Trophoblast cell (in vitro differentiated cells and primary cell): Measurements from ENCODE around the gene TRIM50.

Experiments used
- DNase-seq, 2 donors: peaks; one replicate each; pipeline ENCODE4 v3.0.0-alpha.2; 2016
- H2AFZ ChIP-seq: 2 replicates; pipeline ENCODE4 v1.6.1; 2013; ENCODE audit warnings: low read length, moderate library complexity, mild to moderate bottlenecking; ENCODE audit not compliant: insufficient read depth, poor library complexity
- H2AK5ac ChIP-seq: 2 replicates; pipeline ENCODE4 v1.6.1; 2013; ENCODE audit warnings: mild to moderate bottlenecking, low read length
- H2BK120ac ChIP-seq: 2 replicates; pipeline ENCODE4 v1.6.1; 2013; ENCODE audit warnings: low read length, mild to moderate bottlenecking, moderate library complexity; ENCODE audit not compliant: insufficient read depth, poor library complexity
- H2BK12ac ChIP-seq: 2 replicates; pipeline ENCODE4 v1.6.1; 2013; ENCODE audit warnings: mild to moderate bottlenecking, low read length, moderate library complexity
- H2BK5ac ChIP-seq: 2 replicates; pipeline ENCODE4 v1.6.1; 2013; ENCODE audit warnings: low read length, low read depth, moderate library complexity, mild to moderate bottlenecking; ENCODE audit not compliant: poor library complexity
- H3K14ac ChIP-seq: 2 replicates; pipeline ENCODE4 v1.6.1; 2013; ENCODE audit warnings: mild to moderate bottlenecking, low read length
- H3K18ac ChIP-seq: 2 replicates; pipeline ENCODE4 v1.6.1; 2013; ENCODE audit warnings: mild to moderate bottlenecking, low read length
- H3K23ac ChIP-seq: 2 replicates; pipeline ENCODE4 v1.6.1; 2013; ENCODE audit warnings: low read length
- H3K27ac ChIP-seq: 2 replicates; pipeline ENCODE4 v1.5.1; 2013; ENCODE audit warnings: low read depth, mild to moderate bottlenecking, inconsistent platforms, low read length, moderate library complexity
- H3K27me3 ChIP-seq: 2 replicates; pipeline ENCODE4 v1.6.1; 2013; ENCODE audit warnings: inconsistent platforms, mild to moderate bottlenecking, low read length, moderate library complexity; ENCODE audit not compliant: insufficient read depth
- H3K36me3 ChIP-seq, 2 experiments: 1 replicate in 1 of 2; 2 replicates in 1 of 2; pipeline ENCODE4 v1.6.1; 2013; ENCODE audit warnings: low read length in 2 of 2, mild to moderate bottlenecking in 2 of 2, moderate library complexity in 1 of 2; ENCODE audit not compliant: insufficient read depth in 2 of 2, control insufficient read depth in 1 of 2
- H3K4ac ChIP-seq: 2 replicates; pipeline ENCODE4 v1.6.1; 2013; ENCODE audit warnings: low read depth, mild to moderate bottlenecking, low read length, moderate library complexity
- H3K4me1 ChIP-seq, 2 experiments: 1 replicate in 1 of 2; 2 replicates in 1 of 2; pipeline ENCODE4 v1.6.1; 2013; ENCODE audit warnings: low read length in 2 of 2, mild to moderate bottlenecking in 2 of 2, moderate library complexity in 1 of 2; ENCODE audit not compliant: insufficient read depth in 2 of 2, control insufficient read depth in 1 of 2
- H3K4me2 ChIP-seq: 2 replicates; pipeline ENCODE4 v1.6.1; 2013; ENCODE audit warnings: inconsistent platforms, mild to moderate bottlenecking, low read length, moderate library complexity
- H3K4me3 ChIP-seq: 2 replicates; pipeline ENCODE4 v1.5.1; 2013; ENCODE audit warnings: mild to moderate bottlenecking, low read depth, low read length, inconsistent platforms
- H3K79me1 ChIP-seq: one replicate; pipeline ENCODE4 v1.6.1; 2013; ENCODE audit warnings: low read length
- H3K79me2 ChIP-seq: 2 replicates; pipeline ENCODE4 v1.6.1; 2013; ENCODE audit warnings: low read length, mild to moderate bottlenecking; ENCODE audit not compliant: control insufficient read depth, insufficient read depth, poor library complexity
- H3K9ac ChIP-seq: 2 replicates; pipeline ENCODE4 v1.6.1; 2013; ENCODE audit warnings: mild to moderate bottlenecking, low read length
- H3K9me3 ChIP-seq: 2 replicates; pipeline ENCODE4 v1.6.1; 2013; ENCODE audit warnings: low read depth, mild to moderate bottlenecking, control low read depth, inconsistent platforms, low read length; ENCODE audit not compliant: insufficient read depth
- H4K12ac ChIP-seq: 2 replicates; pipeline ENCODE4 v1.6.1; 2013; ENCODE audit warnings: low read depth, mild to moderate bottlenecking, low read length, moderate library complexity
- H4K8ac ChIP-seq: 2 replicates; pipeline ENCODE4 v1.6.1; 2013; ENCODE audit warnings: low read depth, mild to moderate bottlenecking, low read length, moderate library complexity
- H4K91ac ChIP-seq: one replicate; pipeline ENCODE4 v1.6.1; 2013; ENCODE audit warnings: low read depth, mild to moderate bottlenecking, low read length, moderate library complexity
- WGBS: extraction: QIAGEN DNeasy Blood & Tissue Kit; methylation state at CpG from one replicate; pipeline ENCODE4 v1.1.7; 2013; ENCODE audit warnings: missing lambda C conversion rate; ENCODE audit not compliant: insufficient read length, insufficient coverage; ENCODE audit errors: extremely low coverage; 5-methylcytosine and 5-hydroxymethylcytosine counted together

The TRIM50 gene

DNA sequence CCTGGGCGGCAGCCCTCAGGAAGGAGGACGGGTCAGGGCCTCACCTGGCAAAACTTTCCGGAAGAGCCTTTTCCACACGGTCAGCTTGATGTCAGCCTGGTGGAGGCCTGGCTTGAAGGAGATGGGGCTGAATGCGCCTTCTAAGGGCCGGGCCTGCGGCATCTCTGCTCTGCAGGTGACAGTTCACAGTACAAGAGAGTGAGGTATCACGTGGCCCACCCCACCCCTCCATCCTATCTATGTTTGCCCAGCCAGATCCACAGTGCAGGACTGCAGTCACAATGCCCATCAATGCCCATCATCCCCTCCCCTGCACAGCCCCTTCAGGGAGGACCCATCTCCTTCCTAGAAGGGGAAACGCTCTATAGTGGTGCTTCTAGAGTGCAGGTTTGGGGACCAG is 11.4 kb downstream of the TRIM50 start:
- H3K36me3 ChIP-seq: no peaks in the 10 kb centered on the region
- DNase-seq: no peak
- H3K23ac ChIP-seq: no peak overlapping the region
- no peak overlapping the region for H3K9ac ChIP-seq
- H4K12ac ChIP-seq: no peak overlapping the region
- H3K4me1 ChIP-seq: no peaks in the 10 kb centered on the region
- no peak overlapping the region for H2BK12ac ChIP-seq
- H2AK5ac ChIP-seq: no peak overlapping the region
- WGBS: no CpG with 5 or more reads among the region's 9 CpGs
- H2BK120ac ChIP-seq: no peak overlapping the region
- H3K27ac ChIP-seq: no peak overlapping the region
- no peaks in the 10 kb centered on the region for H3K27me3 ChIP-seq
- no peak overlapping the region for H2BK5ac ChIP-seq
- no peak overlapping the region for H4K8ac ChIP-seq
- H3K9me3 ChIP-seq: no peaks in the 10 kb centered on the region
- H3K14ac ChIP-seq: no peak overlapping the region
- H3K18ac ChIP-seq: no peak overlapping the region
- H3K79me2 ChIP-seq: no peaks in the 10 kb centered on the region
- no peak overlapping the region for H3K4me3 ChIP-seq
- no peak overlapping the region for H3K4ac ChIP-seq
- H3K79me1 ChIP-seq: no peaks in the 10 kb centered on the region
- no peak overlapping the region for H3K4me2 ChIP-seq
- H2AFZ ChIP-seq: no peak overlapping the region
- no peak overlapping the region for H4K91ac ChIP-seq

DNA sequence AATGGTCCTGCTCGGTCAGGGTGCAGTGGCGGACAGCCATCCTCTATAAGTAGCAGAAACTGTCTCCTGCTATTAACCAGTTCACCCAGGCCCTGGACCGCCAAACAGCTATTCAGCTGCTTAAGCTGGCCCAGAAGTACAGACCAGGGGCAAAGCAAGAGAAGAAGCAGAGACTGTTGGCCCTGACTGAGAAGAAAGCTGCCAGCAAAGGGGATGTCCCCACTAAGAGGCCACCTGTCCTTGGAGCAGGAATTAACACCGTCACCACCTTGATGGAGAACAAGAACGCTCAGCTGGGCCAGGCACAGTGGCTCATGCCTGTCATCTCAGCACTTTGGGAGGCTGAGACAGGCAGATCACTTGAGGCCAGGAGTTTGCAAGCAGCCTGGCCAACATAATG is 13.6 kb downstream of the TRIM50 start:
- Histone ChIP-seq H3K9me3 (no peaks in the 10 kb centered on the region), H3K36me3 (no peaks in the 10 kb centered on the region), H4K91ac (no peak overlapping the region), H2AK5ac (no peak overlapping the region), H3K14ac (no peak overlapping the region), H4K12ac (no peak overlapping the region), H3K23ac (no peak overlapping the region), H3K18ac (no peak overlapping the region), H3K4me1 (no peaks in the 10 kb centered on the region), H3K4ac (no peak overlapping the region), H4K8ac (no peak overlapping the region), H2BK12ac (no peak overlapping the region), H3K79me1 (no peaks in the 10 kb centered on the region), H3K27me3 (no peaks in the 10 kb centered on the region), H2AFZ (no peak overlapping the region), H2BK5ac (no peak overlapping the region), H3K79me2 (no peaks in the 10 kb centered on the region), H3K4me2 (no peak overlapping the region), H2BK120ac (no peak overlapping the region), H3K9ac (no peak overlapping the region), H3K27ac (no peak overlapping the region), H3K4me3 (no peak overlapping the region)
- no peak for DNase-seq
- no CpG with 5 or more reads among the region's 5 CpGs for WGBS

- Histone ChIP-seq H4K8ac (no peak overlapping the region), H2AFZ (no peak overlapping the region), H2AK5ac (no peak overlapping the region), H3K18ac (no peak overlapping the region), H4K91ac (no peak overlapping the region), H2BK5ac (no peak overlapping the region), H3K27ac (no peak overlapping the region), H3K9ac (no peak overlapping the region), H3K4me3 (no peak overlapping the region), H3K27me3 (no peaks in the 10 kb centered on the region), H3K14ac (no peak overlapping the region), H3K4me2 (no peak overlapping the region), H2BK120ac (no peak overlapping the region), H3K23ac (no peak overlapping the region), H3K36me3 (no peaks in the 10 kb centered on the region), H2BK12ac (no peak overlapping the region), H3K79me1 (peaks cover 1% of the 10 kb centered on the region), H4K12ac (no peak overlapping the region), H3K79me2 (no peaks in the 10 kb centered on the region), H3K4ac (no peak overlapping the region), H3K4me1 (no peaks in the 10 kb centered on the region), H3K9me3 (no peaks in the 10 kb centered on the region)
- WGBS: no CpG with 5 or more reads among the region's 4 CpGs
- no peak for DNase-seq
Observed at GRCh38 chr7:73313521-73313906, 14.4 kb downstream of the TRIM50 start.

DNA sequence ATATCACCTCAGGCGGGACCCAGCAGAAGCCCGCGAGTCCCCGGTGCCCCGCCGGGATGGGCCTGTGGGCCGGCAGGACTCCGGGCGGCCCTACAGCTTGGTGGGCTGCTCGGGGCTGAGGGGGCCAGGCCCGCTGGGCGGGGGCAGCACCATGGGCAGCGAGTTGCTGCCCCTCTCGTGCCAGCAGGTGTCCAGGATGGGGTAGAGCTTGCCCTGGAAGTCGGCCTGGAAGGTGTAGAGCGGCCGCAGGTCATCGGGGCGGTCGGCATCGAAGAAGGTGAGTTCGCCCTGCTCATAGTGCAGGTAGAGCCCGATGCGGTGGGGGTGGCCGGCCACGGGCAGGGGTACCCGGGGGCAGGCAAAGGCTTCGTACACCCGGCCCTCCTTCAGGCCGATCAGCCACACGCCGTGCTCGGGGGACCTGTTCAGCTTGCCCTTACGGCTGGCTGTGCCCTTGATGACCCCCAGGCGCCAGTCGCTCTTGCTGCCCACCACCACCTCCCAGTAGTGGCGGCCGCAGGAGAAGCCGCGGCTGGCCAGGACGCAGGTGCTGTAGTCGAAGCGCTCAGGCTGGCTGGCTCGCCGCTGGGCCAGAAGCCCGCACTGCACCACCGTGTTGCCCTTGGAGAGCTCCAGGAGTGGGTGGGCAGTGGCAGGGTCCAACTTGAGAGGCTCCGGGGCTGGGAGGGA is 14.9 kb downstream of the TRIM50 start:
- Histone ChIP-seq H2AK5ac (no peak overlapping the region), H3K9me3 (no peaks in the 10 kb centered on the region), H4K91ac (no peak overlapping the region), H4K8ac (no peak overlapping the region), H2AFZ (no peak overlapping the region), H2BK12ac (no peak overlapping the region), H3K4me3 (no peak overlapping the region), H3K4me2 (no peak overlapping the region), H4K12ac (no peak overlapping the region), H3K14ac (no peak overlapping the region), H3K4ac (no peak overlapping the region), H3K9ac (no peak overlapping the region), H3K36me3 (no peaks in the 10 kb centered on the region), H2BK5ac (no peak overlapping the region), H3K79me1 (peaks cover 5% of the 10 kb centered on the region), H3K27me3 (no peaks in the 10 kb centered on the region), H3K4me1 (peaks cover under 1 to 1% of the 10 kb centered on the region in 2 experiments), H2BK120ac (no peak overlapping the region), H3K27ac (no peak overlapping the region), H3K23ac (no peak overlapping the region), H3K79me2 (peaks cover 3% of the 10 kb centered on the region), H3K18ac (no peak overlapping the region)
- DNase-seq: no peak
- no CpG with 5 or more reads among the region's 48 CpGs for WGBS
